ENCODE results near the gene RCBTB2. TPM values are rescaled to one million over a fixed set of nuclear protein-coding genes. Genes with fewer than 3 reads are reported as not detected.

Gene RCBTB2
- total RNA-seq, 4 donors from 2014 or later, result 5.2 to 8.1 (median 6.1) TPM

DNA sequence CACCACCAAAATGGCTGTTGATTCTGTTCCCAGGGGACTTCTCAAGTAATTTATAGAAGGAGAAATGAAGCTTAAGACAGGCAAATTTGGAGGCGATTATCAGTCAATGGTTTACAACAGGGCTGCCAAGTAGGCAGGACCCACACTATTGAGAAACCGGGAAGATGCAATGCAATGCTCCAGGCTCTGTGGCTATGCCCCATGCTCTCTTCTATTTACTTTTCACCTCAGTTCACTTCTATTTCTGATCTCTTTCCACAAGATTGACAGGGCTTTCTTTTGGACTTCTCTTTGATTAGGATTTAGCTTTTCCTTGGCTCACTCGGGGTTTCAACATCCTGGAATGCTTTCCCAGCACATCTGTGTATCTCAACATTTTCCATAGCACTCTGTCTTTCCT lies 12.7 kb upstream of the RCBTB2 start:
- Histone ChIP-seq H3K27me3 (no peaks in the 10 kb centered on the region), H3K4me1 (peaks cover 8 to 17% (median 9%) of the 10 kb centered on the region in 4 donors), H3K9me3 (no peaks in the 10 kb centered on the region), H3K36me3 (no peaks in the 10 kb centered on the region), H3K27ac (no peak overlapping the region), H3K4me3 (no peak overlapping the region)
- TF ChIP-seq, protein P1, sequence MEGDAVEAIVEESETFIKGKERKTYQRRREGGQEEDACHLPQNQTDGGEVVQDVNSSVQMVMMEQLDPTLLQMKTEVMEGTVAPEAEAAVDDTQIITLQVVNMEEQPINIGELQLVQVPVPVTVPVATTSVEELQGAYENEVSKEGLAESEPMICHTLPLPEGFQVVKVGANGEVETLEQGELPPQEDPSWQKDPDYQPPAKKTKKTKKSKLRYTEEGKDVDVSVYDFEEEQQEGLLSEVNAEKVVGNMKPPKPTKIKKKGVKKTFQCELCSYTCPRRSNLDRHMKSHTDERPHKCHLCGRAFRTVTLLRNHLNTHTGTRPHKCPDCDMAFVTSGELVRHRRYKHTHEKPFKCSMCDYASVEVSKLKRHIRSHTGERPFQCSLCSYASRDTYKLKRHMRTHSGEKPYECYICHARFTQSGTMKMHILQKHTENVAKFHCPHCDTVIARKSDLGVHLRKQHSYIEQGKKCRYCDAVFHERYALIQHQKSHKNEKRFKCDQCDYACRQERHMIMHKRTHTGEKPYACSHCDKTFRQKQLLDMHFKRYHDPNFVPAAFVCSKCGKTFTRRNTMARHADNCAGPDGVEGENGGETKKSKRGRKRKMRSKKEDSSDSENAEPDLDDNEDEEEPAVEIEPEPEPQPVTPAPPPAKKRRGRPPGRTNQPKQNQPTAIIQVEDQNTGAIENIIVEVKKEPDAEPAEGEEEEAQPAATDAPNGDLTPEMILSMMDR (IDR thresholded peaks at IDR 0.05), result no peak
- no peak for TF ChIP-seq EP300 (IDR thresholded peaks at IDR 0.05; ENCODE audit: low read depth)
- no peak for TF ChIP-seq POLR2AphosphoS5 (IDR thresholded peaks at IDR 0.05)
- in situ Hi-C loops (cut with MboI; ENCODE audit: low pct_ligation_motif_present in 1 of 4, low pct_unique_long_range_greater_than_20kb in 1 of 4, low sequenced_read_pairs in 3 of 4) (no loop called here), intact Hi-C loops (cut with DNase I; ENCODE audit: low total_unique reads) (no loop called here)
- WGBS, 2 donors (ENCODE audit: low coverage in 1 of 2), result 60 to 90% methylated on average over 1 to 3 of the region's 3 CpGs
- no peak for DNase-seq

DNA sequence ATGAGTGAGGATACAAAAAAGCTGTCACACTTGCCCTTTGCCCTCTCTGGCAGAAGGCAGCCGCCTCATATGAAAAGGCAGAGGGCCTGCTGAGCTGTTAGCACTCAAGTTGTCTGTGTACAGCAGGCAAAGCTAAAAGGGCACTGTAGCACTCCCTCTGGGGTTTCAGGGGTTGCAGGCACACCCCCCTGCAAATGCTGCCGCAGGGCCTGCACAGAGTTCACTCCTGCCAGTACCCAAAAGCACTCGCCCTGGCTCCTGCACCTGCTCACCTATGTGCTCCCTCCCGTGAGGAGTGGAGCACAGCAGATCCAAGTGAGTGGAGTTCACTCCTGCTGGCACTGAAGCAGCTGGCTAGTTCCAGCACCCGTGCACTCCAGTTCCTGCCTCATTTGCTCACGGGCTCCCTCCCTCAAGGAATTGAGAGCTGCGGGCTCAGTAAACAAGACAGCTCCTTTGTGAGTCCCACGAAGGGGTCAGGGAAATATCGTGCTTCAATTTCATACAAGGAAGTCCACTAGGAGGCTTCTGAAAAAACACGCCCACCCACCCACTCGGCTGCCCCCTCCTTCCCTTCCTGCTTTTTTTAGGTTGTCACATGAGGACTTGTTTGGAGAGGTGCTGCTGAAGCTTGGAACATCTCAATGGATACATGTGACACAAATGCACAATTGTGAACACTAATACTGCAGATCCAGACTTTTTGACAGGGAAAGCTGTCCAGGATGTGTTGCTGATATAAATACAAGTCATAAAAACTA lies 9.9 kb upstream of the RCBTB2 start:
- H3K27me3 ChIP-seq, result no peaks in the 10 kb centered on the region
- peaks cover 8 to 17% (median 9%) of the 10 kb centered on the region in 4 donors for H3K4me1 ChIP-seq
- TF ChIP-seq, protein P1 (IDR thresholded peaks at IDR 0.05), result peak in 1 of 5 experiments; percentile 9
- TF ChIP-seq POLR2A (IDR thresholded peaks at IDR 0.05) (no peak), POLR2AphosphoS5 (IDR thresholded peaks at IDR 0.05) (no peak), EP300 (IDR thresholded peaks at IDR 0.05; ENCODE audit: low read depth) (no peak)
- H3K4me3 ChIP-seq, result no peak overlapping the region
- peak overlapping the region; percentile 39 to 54 (median 52) for H3K27ac ChIP-seq
- DNase-seq, result peak; percentile 43
- no peaks in the 10 kb centered on the region for H3K36me3 ChIP-seq
- intact Hi-C loops (cut with DNase I; ENCODE audit: low total_unique reads) (no loop called here), in situ Hi-C loops (cut with MboI; ENCODE audit: low pct_ligation_motif_present in 1 of 4, low pct_unique_long_range_greater_than_20kb in 1 of 4, low sequenced_read_pairs in 3 of 4) (no loop called here)
- WGBS, 2 donors (ENCODE audit: low coverage in 1 of 2), result 14% methylated on average over 11 of the region's 11 CpGs; no CpG with 5 or more reads in 1 of the 2 donors
- H3K9me3 ChIP-seq, result no peaks in the 10 kb centered on the region

- 91% methylated on average over 4 of the region's 4 CpGs; no CpG with 5 or more reads in 1 of the 2 donors for WGBS, 2 donors (ENCODE audit: low coverage in 1 of 2)
- peaks cover 8 to 17% (median 9%) of the 10 kb centered on the region in 4 donors for H3K4me1 ChIP-seq
- in situ Hi-C loops (cut with MboI; ENCODE audit: low pct_ligation_motif_present in 1 of 4, low pct_unique_long_range_greater_than_20kb in 1 of 4, low sequenced_read_pairs in 3 of 4), result no loop called here
- H3K9me3 ChIP-seq, result no peaks in the 10 kb centered on the region
- H3K27ac ChIP-seq, result peak overlapping the region in 3 of 4 donors; percentile 39 to 54 (median 53)
- H3K4me3 ChIP-seq, result no peak overlapping the region
- no peak for DNase-seq
- H3K27me3 ChIP-seq, result no peaks in the 10 kb centered on the region
- intact Hi-C loops (cut with DNase I; ENCODE audit: low total_unique reads), result no loop called here
- H3K36me3 ChIP-seq, result no peaks in the 10 kb centered on the region
- TF ChIP-seq, protein P1 (IDR thresholded peaks at IDR 0.05), result no peak
- TF ChIP-seq POLR2AphosphoS5 (IDR thresholded peaks at IDR 0.05), result no peak
- TF ChIP-seq POLR2A (IDR thresholded peaks at IDR 0.05), result no peak
- no peak for TF ChIP-seq EP300 (IDR thresholded peaks at IDR 0.05; ENCODE audit: low read depth)
Measured at GRCh38 chr13:48542138-48542537, 9.3 kb upstream of the RCBTB2 start.

GRCh38 chr13:48539550-48539949 lies 6.7 kb upstream of the RCBTB2 start:
- Histone ChIP-seq H3K27me3 (no peaks in the 10 kb centered on the region), H3K27ac (no peak overlapping the region), H3K4me3 (no peak overlapping the region), H3K9me3 (no peaks in the 10 kb centered on the region), H3K4me1 (peaks cover 8 to 17% (median 9%) of the 10 kb centered on the region in 4 donors), H3K36me3 (no peaks in the 10 kb centered on the region)
- intact Hi-C loops (cut with DNase I; ENCODE audit: low total_unique reads) (no loop called here), in situ Hi-C loops (cut with MboI; ENCODE audit: low pct_ligation_motif_present in 1 of 4, low pct_unique_long_range_greater_than_20kb in 1 of 4, low sequenced_read_pairs in 3 of 4) (no loop called here)
- TF ChIP-seq POLR2A (IDR thresholded peaks at IDR 0.05) (no peak), EP300 (IDR thresholded peaks at IDR 0.05; ENCODE audit: low read depth) (no peak), POLR2AphosphoS5 (IDR thresholded peaks at IDR 0.05) (no peak)
- TF ChIP-seq, protein P1 (IDR thresholded peaks at IDR 0.05), result no peak
- no peak for DNase-seq
